ENCODE results near the gene NEK7. TPM values are rescaled to one million over a fixed set of nuclear protein-coding genes. Genes with fewer than 3 reads are reported as not detected.
A peak's percentile ranks its signal among the peaks of the same experiment; 100 is the strongest.

Gene NEK7
- total RNA-seq, 2 experiments from 2014 or later = 14.9 to 25.6 TPM

GRCh38 chr1:198167436-198167934 is 10.7 kb downstream of the NEK7 start:
- Histone ChIP-seq H3K4me3 (ENCODE audit: low read depth, low read length, poor library complexity, severe bottlenecking) (peak overlapping the region; percentile 11), H3K4me2 (ENCODE audit: low read length) (peak overlapping the region; percentile 47), H2AFZ (ENCODE audit: low read length) (peak overlapping the region; percentile 25; the same call in 1 of the 2 replicates), H3K27ac (ENCODE audit: low read depth, low read length, poor library complexity, severe bottlenecking) (peak overlapping the region; percentile 27), H4K20me1 (ENCODE audit: insufficient read depth, low read length) (no peaks in the 10 kb centered on the region), H3K9me2 (ENCODE audit: insufficient read depth, low read length) (no peaks in the 10 kb centered on the region), H3K9me3 (ENCODE audit: low read length) (no peaks in the 10 kb centered on the region), H3K36me3 (ENCODE audit: insufficient read depth, low read length) (no peaks in the 10 kb centered on the region), H3K4me1 (ENCODE audit: insufficient read depth, low read length, poor library complexity, severe bottlenecking) (peaks cover 38% of the 10 kb centered on the region), H3K79me2 (ENCODE audit: insufficient read depth, low read depth, low read length) (peaks cover 74% of the 10 kb centered on the region; the same call in 1 of the 2 replicates)
- no TSS peak for BruUV-seq (replicated peaks)
- POLR2A ChIA-PET = interaction anchor here (0.7 to 1.8 kb wide), 5 partner anchors 9 to 708 kb away, joined by 3 to 6 read pairs (median 3); no protein-coding TSS in a partner anchor
- CTCF ChIA-PET (ENCODE audit: unreplicated experiment) = no interaction called here
- intact Hi-C loops (cut with micrococcal nuclease; ENCODE audit: unreplicated experiment) = loop anchor here (10.0 kb wide), 1 partner anchor 533 kb away; no protein-coding TSS in a partner anchor
- TF ChIP-seq EZH2phosphoT487 (IDR thresholded peaks at IDR 0.05; ENCODE audit: borderline replicate concordance, low read depth, low read length) = no peak
- TF ChIP-seq, protein P1, sequence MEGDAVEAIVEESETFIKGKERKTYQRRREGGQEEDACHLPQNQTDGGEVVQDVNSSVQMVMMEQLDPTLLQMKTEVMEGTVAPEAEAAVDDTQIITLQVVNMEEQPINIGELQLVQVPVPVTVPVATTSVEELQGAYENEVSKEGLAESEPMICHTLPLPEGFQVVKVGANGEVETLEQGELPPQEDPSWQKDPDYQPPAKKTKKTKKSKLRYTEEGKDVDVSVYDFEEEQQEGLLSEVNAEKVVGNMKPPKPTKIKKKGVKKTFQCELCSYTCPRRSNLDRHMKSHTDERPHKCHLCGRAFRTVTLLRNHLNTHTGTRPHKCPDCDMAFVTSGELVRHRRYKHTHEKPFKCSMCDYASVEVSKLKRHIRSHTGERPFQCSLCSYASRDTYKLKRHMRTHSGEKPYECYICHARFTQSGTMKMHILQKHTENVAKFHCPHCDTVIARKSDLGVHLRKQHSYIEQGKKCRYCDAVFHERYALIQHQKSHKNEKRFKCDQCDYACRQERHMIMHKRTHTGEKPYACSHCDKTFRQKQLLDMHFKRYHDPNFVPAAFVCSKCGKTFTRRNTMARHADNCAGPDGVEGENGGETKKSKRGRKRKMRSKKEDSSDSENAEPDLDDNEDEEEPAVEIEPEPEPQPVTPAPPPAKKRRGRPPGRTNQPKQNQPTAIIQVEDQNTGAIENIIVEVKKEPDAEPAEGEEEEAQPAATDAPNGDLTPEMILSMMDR (conservative IDR thresholded peaks at IDR 0.05; ENCODE audit: low read length) = no peak
- peak; percentile 33 for DNase-seq (ENCODE audit: low spot score)

GRCh38 chr1:198168227-198168626 is 11.4 kb downstream of the NEK7 start:
- Histone ChIP-seq H3K4me2 (ENCODE audit: low read length) (peak overlapping the region; percentile 47), H3K4me1 (ENCODE audit: insufficient read depth, low read length, poor library complexity, severe bottlenecking) (peaks cover 34% of the 10 kb centered on the region), H3K9me3 (ENCODE audit: low read length) (no peaks in the 10 kb centered on the region), H3K4me3 (ENCODE audit: low read depth, low read length, poor library complexity, severe bottlenecking) (peak overlapping the region; percentile 19), H3K27ac (ENCODE audit: low read depth, low read length, poor library complexity, severe bottlenecking) (no peak overlapping the region), H3K79me2 (ENCODE audit: insufficient read depth, low read depth, low read length) (peaks cover 74% of the 10 kb centered on the region; the same call in 1 of the 2 replicates), H4K20me1 (ENCODE audit: insufficient read depth, low read length) (no peaks in the 10 kb centered on the region), H3K9me2 (ENCODE audit: insufficient read depth, low read length) (no peaks in the 10 kb centered on the region), H3K36me3 (ENCODE audit: insufficient read depth, low read length) (no peaks in the 10 kb centered on the region), H2AFZ (ENCODE audit: low read length) (peak overlapping the region; percentile 25; the same call in 1 of the 2 replicates)
- CTCF ChIA-PET (ENCODE audit: unreplicated experiment) = no interaction called here
- TF ChIP-seq, protein P1 (conservative IDR thresholded peaks at IDR 0.05; ENCODE audit: low read length) = no peak
- no peak for TF ChIP-seq EZH2phosphoT487 (IDR thresholded peaks at IDR 0.05; ENCODE audit: borderline replicate concordance, low read depth, low read length)
- DNase-seq (ENCODE audit: low spot score) = no peak
- no TSS peak for BruUV-seq (replicated peaks)
- POLR2A ChIA-PET = interaction anchor here (0.6 to 2.0 kb wide), 9 partner anchors 10 to 495 kb away, joined by 3 to 7 read pairs (median 3); no protein-coding TSS in a partner anchor
- intact Hi-C loops (cut with micrococcal nuclease; ENCODE audit: unreplicated experiment) = loop anchor here (10.0 kb wide), 1 partner anchor 533 kb away; no protein-coding TSS in a partner anchor

- ChIA-PET CTCF (ENCODE audit: unreplicated experiment) (no interaction called here), POLR2A (interaction anchor here (0.5 to 2.0 kb wide), 8 partner anchors 8 to 869 kb away, joined by 3 to 7 read pairs (median 3); no protein-coding TSS in a partner anchor)
- Histone ChIP-seq H4K20me1 (ENCODE audit: insufficient read depth, low read length) (no peaks in the 10 kb centered on the region), H3K4me1 (ENCODE audit: insufficient read depth, low read length, poor library complexity, severe bottlenecking) (peaks cover 44% of the 10 kb centered on the region), H3K9me2 (ENCODE audit: insufficient read depth, low read length) (no peaks in the 10 kb centered on the region), H3K36me3 (ENCODE audit: insufficient read depth, low read length) (no peaks in the 10 kb centered on the region), H3K4me3 (ENCODE audit: low read depth, low read length, poor library complexity, severe bottlenecking) (no peak overlapping the region), H3K79me2 (ENCODE audit: insufficient read depth, low read depth, low read length) (peaks cover 74% of the 10 kb centered on the region; the same call in 1 of the 2 replicates), H2AFZ (ENCODE audit: low read length) (no peak overlapping the region), H3K4me2 (ENCODE audit: low read length) (no peak overlapping the region), H3K27ac (ENCODE audit: low read depth, low read length, poor library complexity, severe bottlenecking) (no peak overlapping the region), H3K9me3 (ENCODE audit: low read length) (no peaks in the 10 kb centered on the region)
- no TSS peak for BruUV-seq (replicated peaks)
- no peak for DNase-seq (ENCODE audit: low spot score)
- intact Hi-C loops (cut with micrococcal nuclease; ENCODE audit: unreplicated experiment) = loop anchor here (10.0 kb wide), 1 partner anchor 535 kb away; no protein-coding TSS in a partner anchor
- TF ChIP-seq, protein P1 (conservative IDR thresholded peaks at IDR 0.05; ENCODE audit: low read length) = no peak
- TF ChIP-seq EZH2phosphoT487 (IDR thresholded peaks at IDR 0.05; ENCODE audit: borderline replicate concordance, low read depth, low read length) = no peak
Observed at GRCh38 chr1:198169672-198170071, 12.9 kb downstream of the NEK7 start.

Measured in OCI-LY7 (cell line).